Thyroid gland (tissue), 4 donors: ENCODE measurements around the gene IL17C. TPM values are rescaled to one million over a fixed set of nuclear protein-coding genes. Genes with fewer than 3 reads are reported as not detected.

ENCODE experiments used
- DNase-seq, 2 donors: peaks; one replicate each; pipeline ENCODE4 v3.0.0-alpha.2; 2019
- H3K27ac ChIP-seq, 3 donors: fragments of 200-600 bp; sonication (generic); 1 replicate in 2 of 3; 2 replicates in 1 of 3; pipeline ENCODE4 v1.5.1; 2016 to 2019; ENCODE audit warnings: mild to moderate bottlenecking in 1 of 3, moderate library complexity in 1 of 3
- H3K27me3 ChIP-seq: fragments of 200-600 bp; sonication (generic); one replicate; pipeline ENCODE4 v1.5.1; 2019
- H3K36me3 ChIP-seq, 2 donors: fragments of 200-600 bp; sonication (generic); one replicate each; pipeline ENCODE4 v1.5.1; 2016 to 2019
- H3K4me1 ChIP-seq, 2 donors: fragments of 200-600 bp; sonication (generic); one replicate each; pipeline ENCODE4 v1.5.1; 2017 to 2019
- H3K4me3 ChIP-seq, 3 donors: fragments of 200-600 bp; sonication (generic); replicated peaks in 1 of 3; 1 replicate in 2 of 3; 2 replicates in 1 of 3; pipeline ENCODE4 v1.5.1; 2016; ENCODE audit warnings: mild to moderate bottlenecking in 1 of 3
- H3K9me3 ChIP-seq: fragments of 200-600 bp; sonication (generic); one replicate; pipeline ENCODE4 v1.5.1; 2017
- POLR2A ChIP-seq, 2 donors: fragments of 450-650 bp; IDR thresholded peaks; one replicate each; pipeline ENCODE4 v1.6.1; 2017; ENCODE audit warnings: antibody characterized with exemption in 2 of 2, mild to moderate bottlenecking in 2 of 2, moderate library complexity in 1 of 2
- WGBS, 2 donors: methylation state at CpG; one replicate each; pipeline ENCODE4 v1.1.5; 2017; 5-methylcytosine and 5-hydroxymethylcytosine counted together
- intact Hi-C: fragments of 100-400 bp; cut with DNase I; formaldehyde crosslinking; loops from one replicate; pipeline ENCODE4 v1.15.1; 2023
- total RNA-seq, 4 donors: library from RNA; depleted of rRNA; stranded (reverse); fragments of >200 nt; gene quantifications; one replicate each; pipeline ENCODE4 v1.2.3, GENCODE V29; 2016
- TF ChIP-seq, protein P1 (sequence below), 6 experiments: fragments of 200-600 bp in 3 of 6; fragments of 450-650 bp in 3 of 6; sonication (generic) in 3 of 6; IDR thresholded peaks; one replicate each; pipeline ENCODE4 v1.5.1; 2016 to 2019; ENCODE audit warnings: antibody characterized with exemption in 6 of 6, mild to moderate bottlenecking in 2 of 6, inconsistent platforms in 1 of 6, moderate library complexity in 1 of 6

The IL17C gene
- total RNA-seq, 4 donors from 2014 or later: not detected

DNA sequence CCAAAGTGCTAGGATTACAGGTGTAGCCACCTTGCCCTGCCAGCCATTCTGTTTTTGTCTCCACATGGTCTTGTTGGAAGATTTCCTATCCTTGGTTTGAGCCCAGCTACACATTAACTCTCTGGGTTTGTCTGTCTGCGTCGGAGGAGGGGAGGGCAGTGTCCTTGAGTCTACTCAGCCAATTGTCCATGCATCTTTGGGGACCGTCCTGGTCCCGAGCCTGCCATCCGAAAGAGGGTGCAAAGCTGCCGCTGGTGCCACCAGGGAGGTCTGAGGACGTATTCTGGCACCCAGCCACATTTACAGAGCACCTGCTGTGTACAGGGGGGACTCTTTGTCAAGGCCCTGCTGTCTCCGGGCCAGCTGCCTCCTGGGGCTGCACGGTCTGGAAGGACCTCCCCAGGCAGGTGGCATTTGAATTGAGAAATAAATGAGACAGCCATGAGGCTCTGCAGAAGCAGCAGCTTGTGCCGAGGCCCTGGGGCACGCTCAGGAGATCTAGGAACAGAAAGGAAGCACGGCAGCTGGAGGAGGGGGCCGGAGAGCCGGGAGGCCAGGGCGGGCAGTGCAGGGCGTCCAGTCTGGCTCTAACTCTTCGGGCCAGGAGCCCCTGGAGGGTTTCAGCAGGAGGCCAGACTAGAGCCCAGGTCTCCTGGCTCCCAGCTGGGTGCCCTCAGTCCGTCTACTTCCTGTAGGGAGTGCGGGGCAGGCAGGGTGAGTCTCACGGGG is 11.0 kb downstream of the IL17C start:
- Histone ChIP-seq H3K36me3 (no peaks in the 10 kb centered on the region), H3K27me3 (no peaks in the 10 kb centered on the region), H3K4me1 (peaks cover 17 to 19% of the 10 kb centered on the region in 2 donors), H3K27ac (no peak overlapping the region), H3K9me3 (no peaks in the 10 kb centered on the region), H3K4me3 (peak overlapping the region in 1 of 3 donors; percentile 70)
- DNase-seq: no peak
- WGBS, 2 donors: 78 to 82% methylated on average over 16 to 20 of the region's 20 CpGs
- TF ChIP-seq, protein P1, sequence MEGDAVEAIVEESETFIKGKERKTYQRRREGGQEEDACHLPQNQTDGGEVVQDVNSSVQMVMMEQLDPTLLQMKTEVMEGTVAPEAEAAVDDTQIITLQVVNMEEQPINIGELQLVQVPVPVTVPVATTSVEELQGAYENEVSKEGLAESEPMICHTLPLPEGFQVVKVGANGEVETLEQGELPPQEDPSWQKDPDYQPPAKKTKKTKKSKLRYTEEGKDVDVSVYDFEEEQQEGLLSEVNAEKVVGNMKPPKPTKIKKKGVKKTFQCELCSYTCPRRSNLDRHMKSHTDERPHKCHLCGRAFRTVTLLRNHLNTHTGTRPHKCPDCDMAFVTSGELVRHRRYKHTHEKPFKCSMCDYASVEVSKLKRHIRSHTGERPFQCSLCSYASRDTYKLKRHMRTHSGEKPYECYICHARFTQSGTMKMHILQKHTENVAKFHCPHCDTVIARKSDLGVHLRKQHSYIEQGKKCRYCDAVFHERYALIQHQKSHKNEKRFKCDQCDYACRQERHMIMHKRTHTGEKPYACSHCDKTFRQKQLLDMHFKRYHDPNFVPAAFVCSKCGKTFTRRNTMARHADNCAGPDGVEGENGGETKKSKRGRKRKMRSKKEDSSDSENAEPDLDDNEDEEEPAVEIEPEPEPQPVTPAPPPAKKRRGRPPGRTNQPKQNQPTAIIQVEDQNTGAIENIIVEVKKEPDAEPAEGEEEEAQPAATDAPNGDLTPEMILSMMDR (IDR thresholded peaks at IDR 0.05): no peak
- TF ChIP-seq POLR2A (IDR thresholded peaks at IDR 0.05): no peak
- intact Hi-C loops: no loop called here

DNA sequence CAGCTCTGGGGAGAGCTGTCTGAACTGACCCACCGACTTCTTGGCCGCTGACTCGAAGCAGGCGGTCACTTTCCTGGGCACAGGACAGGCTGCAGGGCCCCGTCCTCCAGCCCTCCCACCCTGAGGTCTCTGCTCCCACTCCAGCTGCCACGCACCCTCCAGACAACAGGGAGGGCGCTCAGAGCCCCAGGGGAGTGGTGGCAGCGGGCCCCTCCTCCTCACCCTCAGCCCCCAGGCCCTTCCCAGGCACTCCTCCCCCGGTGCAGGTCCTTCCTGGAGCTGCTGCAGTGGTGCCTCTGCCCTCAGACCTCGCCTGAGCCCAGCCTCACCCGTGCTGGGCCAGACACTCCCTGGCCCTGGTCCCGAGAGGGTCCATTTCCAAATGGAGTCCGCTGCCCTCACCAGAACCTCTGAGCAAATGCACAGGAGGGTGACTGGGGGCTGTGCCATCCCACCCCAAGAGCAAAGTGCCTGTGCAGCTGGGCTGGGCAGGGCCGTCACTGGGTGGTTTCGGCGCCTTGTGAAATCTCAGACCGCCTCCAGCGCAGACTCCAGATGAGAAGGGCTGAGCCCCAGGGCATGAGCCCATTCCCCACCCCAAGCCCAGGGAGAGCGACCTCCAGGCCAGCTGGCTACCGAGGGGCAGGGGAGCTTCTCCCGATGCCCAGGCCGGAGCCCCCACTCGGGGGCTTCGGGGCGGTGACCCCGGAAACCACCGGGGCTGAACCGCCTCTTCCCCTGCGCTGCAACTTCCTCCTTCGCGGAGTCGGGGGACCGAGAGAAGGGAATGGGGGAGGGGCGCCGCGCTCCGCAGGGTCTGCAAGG is 11.8 kb downstream of the IL17C start:
- Histone ChIP-seq H3K27ac (peak overlapping the region; percentile 16 to 83 (median 73)), H3K27me3 (no peaks in the 10 kb centered on the region), H3K9me3 (no peaks in the 10 kb centered on the region), H3K4me1 (peaks cover 17 to 19% of the 10 kb centered on the region in 2 donors), H3K4me3 (peak overlapping the region; percentile 66 to 70 (median 68)), H3K36me3 (no peaks in the 10 kb centered on the region)
- TF ChIP-seq, protein P1 (IDR thresholded peaks at IDR 0.05): no peak
- no peak for TF ChIP-seq POLR2A (IDR thresholded peaks at IDR 0.05)
- DNase-seq: peak; percentile 32 to 34
- 33 to 80% methylated on average over 3 to 14 of the region's 37 CpGs for WGBS, 2 donors
- intact Hi-C loops: loop anchor here (10.0 kb wide), 2 partner anchors 75 to 205 kb away; partner anchors contain the start of gene ZC3H18

GRCh38 chr16:88650749-88651275 is 12.4 kb downstream of the IL17C start, which contains the start of gene CYBA:
TSS of gene CYBA (minus strand) at chr16:88651053. CDS start at chr16:88651013, 40 bp downstream.
- intact Hi-C loops: loop anchor here (10.0 kb wide), 2 partner anchors 76 to 206 kb away; partner anchors contain the start of gene ZC3H18
- Histone ChIP-seq H3K4me1 (peaks cover 17 to 19% of the 10 kb centered on the region in 2 donors), H3K27ac (peak within 1 kb of the TSS; percentile 58 to 83 (median 73)), H3K27me3 (no peaks in the 10 kb centered on the region), H3K9me3 (no peaks in the 10 kb centered on the region), H3K4me3 (peak within 1 kb of the TSS; percentile 66 to 70 (median 68)), H3K36me3 (no peaks in the 10 kb centered on the region)
- DNase-seq: peak; percentile 86 to 90
- TF ChIP-seq POLR2A (IDR thresholded peaks at IDR 0.05): peak in 1 of 2 donors; percentile 53
- TF ChIP-seq, protein P1 (IDR thresholded peaks at IDR 0.05): no peak
- WGBS, 2 donors: 0% methylated on average over 12 of the region's 41 CpGs; no CpG with 5 or more reads in 1 of the 2 donors

- DNase-seq: peak; percentile 92 to 94
- peak overlapping the region in 2 of 3 donors; percentile 42 to 70 for H3K4me3 ChIP-seq
- H3K27ac ChIP-seq: peak overlapping the region; percentile 58 to 83 (median 73)
- no peaks in the 10 kb centered on the region for H3K27me3 ChIP-seq
- no peaks in the 10 kb centered on the region for H3K9me3 ChIP-seq
- no peaks in the 10 kb centered on the region for H3K36me3 ChIP-seq
- TF ChIP-seq, protein P1 (IDR thresholded peaks at IDR 0.05): no peak
- TF ChIP-seq POLR2A (IDR thresholded peaks at IDR 0.05): peak in 1 of 2 donors; percentile 2
- intact Hi-C loops: loop anchor here (10.0 kb wide), 2 partner anchors 77 to 207 kb away; partner anchors contain the start of gene ZC3H18
- peaks cover 17 to 19% of the 10 kb centered on the region in 2 donors for H3K4me1 ChIP-seq
- WGBS, 2 donors: 9 to 44% methylated on average over 8 to 12 of the region's 24 CpGs
Measured at GRCh38 chr16:88651276-88651988, 13.1 kb downstream of the IL17C start.
